Heart left ventricle (tissue), 13 donors: ENCODE data around the gene IFNLR1.

Source experiments
- POLR2A ChIP-seq, 2 donors: fragments of 450-650 bp; IDR thresholded peaks; one replicate each; pipeline ENCODE4 v1.6.1; 2017; ENCODE audit warnings: antibody characterized with exemption in 2 of 2, mild to moderate bottlenecking in 2 of 2, moderate library complexity in 2 of 2
- TF ChIP-seq, protein P1 (sequence below), 12 donors: fragments of 200-600 bp; sonication (generic) in 4 of 12; IDR thresholded peaks; one replicate each; pipeline versions ENCODE4 v1.5.0 to v1.8.0; 2018 to 2022; ENCODE audit warnings: antibody characterized with exemption in 12 of 12, mild to moderate bottlenecking in 5 of 12
- donor health status: ischemic (EF 13 %, LVEDD 7.1; RV severe dilation, severe dysfunction).
- donor health status: DM: no; HTN: yes; CAD: no.
- donor health status: DM: no; HTN: no; CAD: no.
- donor health status: ischemic (EF 25% LVEDD 6.9; RV normal size, moderate dysfunction).
- donor health status: ischemic (EF 25% LVEDD 5.7; RV mildly dilated, moderate dysfunction).
- donor health status: ischemic (EF 35%, LVEDD 5.7; RV mildly dilated, moderate dysfunction).
- donor health status: nonischemic (EF 11% LVEDD 7.7; RV severe dilation, severe dysfunction).
- donor health status: DM: yes; HTN: yes; CAD: no.
- donor health status: PGD.
- donor health status: ischemic (EF 29% LVEDD 5.4; RV normal size, mild dysfunction).
- donor health status: nonischemic (EF 23%, LVEDD 6.1; RV moderate dilation, normal function).

DNA sequence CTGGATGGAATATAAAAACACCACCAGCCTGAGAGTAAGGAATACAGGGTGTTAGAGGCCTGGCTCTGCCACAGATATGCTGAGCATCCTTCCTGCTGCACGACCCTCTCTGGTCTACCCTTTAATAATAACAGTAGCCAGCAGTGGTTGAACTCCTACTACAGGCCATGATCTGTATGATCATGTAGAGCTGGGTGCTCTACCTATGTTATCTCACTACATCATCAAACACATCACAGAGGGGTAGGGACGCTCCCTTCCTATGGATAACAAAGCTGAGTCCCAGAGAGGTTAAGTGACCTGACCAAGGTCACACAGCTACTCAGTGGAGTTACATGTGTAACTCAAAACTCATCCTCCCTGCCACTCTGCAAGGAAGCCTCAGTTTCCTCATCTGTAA lies 62.1 kb downstream of the IFNLR1 start:
- no peak for TF ChIP-seq POLR2A (IDR thresholded peaks at IDR 0.05)
- TF ChIP-seq, protein P1, sequence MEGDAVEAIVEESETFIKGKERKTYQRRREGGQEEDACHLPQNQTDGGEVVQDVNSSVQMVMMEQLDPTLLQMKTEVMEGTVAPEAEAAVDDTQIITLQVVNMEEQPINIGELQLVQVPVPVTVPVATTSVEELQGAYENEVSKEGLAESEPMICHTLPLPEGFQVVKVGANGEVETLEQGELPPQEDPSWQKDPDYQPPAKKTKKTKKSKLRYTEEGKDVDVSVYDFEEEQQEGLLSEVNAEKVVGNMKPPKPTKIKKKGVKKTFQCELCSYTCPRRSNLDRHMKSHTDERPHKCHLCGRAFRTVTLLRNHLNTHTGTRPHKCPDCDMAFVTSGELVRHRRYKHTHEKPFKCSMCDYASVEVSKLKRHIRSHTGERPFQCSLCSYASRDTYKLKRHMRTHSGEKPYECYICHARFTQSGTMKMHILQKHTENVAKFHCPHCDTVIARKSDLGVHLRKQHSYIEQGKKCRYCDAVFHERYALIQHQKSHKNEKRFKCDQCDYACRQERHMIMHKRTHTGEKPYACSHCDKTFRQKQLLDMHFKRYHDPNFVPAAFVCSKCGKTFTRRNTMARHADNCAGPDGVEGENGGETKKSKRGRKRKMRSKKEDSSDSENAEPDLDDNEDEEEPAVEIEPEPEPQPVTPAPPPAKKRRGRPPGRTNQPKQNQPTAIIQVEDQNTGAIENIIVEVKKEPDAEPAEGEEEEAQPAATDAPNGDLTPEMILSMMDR (IDR thresholded peaks at IDR 0.05): no peak
